DMS53 treated with DMSO at 0.1 percent for 48 hours (cell line): ENCODE results near the gene TTPAL.

ENCODE experiments used
- DNase-seq: peaks from one replicate; lab custom pipeline; 2025; ENCODE audit not compliant: unreplicated experiment; lab: John Stamatoyannopoulos, UW

The TTPAL gene

GRCh38 chr20:44439318-44439717, 36.4 kb upstream of the TTPAL start:
- DNase-seq, result no peak

- no peak for DNase-seq
Measured at GRCh38 chr20:44442298-44443070, 33.2 kb upstream of the TTPAL start.

DNA sequence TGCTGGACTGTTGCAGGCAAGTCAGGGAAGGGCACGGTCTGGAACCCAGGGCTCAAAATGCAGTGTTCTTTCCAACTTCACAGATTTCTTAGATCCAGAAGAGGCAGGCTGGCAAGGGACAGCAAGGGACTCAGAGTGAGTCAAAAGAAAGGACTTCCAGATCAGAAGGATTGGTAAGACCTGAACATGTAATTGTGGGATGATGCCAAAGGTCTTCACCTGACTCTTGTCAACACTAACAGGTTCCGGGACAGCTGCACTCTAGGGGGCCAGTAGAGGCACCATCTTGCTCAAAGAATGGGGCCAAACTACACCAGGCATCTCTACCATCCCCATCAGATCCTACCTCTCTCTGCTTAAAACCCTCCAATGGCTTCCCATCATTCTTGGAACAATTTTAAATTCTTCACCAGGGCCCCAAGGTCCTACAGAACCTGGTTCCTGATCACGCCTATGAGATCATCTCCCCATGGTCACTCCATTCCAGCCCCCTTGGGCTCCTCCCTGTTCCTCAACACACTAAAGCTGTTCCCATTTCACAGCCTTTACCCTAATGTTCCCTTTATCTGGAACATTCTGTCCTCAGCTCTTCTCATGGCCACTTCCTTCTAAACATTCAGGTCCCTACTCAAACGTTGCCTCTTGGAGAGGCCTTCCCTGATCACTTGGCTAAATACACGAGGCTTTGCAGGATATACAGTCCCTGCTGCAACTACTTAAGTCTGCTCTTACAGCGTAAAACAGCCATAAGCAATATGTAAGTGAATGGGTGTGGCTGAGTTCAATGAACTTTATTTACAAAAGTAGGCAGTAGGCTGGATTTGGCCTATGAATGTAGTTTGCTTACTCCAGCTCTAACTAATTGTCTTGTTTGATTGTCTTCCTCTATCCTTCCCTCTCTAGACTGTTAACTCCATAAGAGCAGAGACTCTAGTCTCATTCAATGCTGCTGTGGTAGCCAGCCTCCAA, 29.6 kb upstream of the TTPAL start:
- DNase-seq, result no peak

GRCh38 chr20:44447827-44448419, 27.8 kb upstream of the TTPAL start:
- no peak for DNase-seq

DNA sequence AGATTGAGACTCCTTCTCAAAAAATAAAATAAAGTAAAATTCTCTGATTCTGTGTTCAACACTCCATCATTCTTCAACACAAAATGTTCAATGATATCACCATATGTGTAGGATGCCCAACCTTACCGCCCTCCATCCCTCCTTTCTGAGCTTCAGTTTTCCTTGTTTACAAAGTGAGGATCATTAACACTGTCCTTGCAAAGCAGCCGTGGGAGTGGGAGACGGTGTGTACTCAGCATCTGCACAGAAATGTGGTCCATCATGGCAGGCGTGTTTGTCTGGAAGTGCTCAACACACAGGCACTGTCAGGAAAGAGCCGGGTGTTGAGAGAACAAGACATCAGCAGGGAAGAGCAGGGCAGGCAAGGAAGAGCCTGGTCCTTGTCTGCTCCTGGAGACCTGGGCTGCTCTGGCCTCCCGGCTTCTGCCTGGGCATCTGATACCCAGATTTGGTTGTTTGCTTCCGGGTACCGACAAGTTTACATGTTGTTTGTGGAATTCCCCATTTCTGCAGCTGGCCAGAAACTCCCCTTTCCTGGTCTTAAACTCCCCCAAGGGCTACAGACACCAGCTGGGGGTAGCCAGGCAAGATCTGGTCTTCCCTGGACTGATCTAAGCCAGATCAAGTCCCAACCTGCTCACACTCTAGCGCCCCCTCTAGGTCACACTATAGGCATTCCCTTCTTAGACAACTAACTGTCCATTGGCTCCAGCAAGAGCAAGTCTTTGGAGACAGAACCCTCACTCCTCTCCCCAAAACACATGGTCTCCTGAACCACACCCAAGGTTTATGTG, 26.7 kb upstream of the TTPAL start:
- DNase-seq, result peak; percentile 17

DNA sequence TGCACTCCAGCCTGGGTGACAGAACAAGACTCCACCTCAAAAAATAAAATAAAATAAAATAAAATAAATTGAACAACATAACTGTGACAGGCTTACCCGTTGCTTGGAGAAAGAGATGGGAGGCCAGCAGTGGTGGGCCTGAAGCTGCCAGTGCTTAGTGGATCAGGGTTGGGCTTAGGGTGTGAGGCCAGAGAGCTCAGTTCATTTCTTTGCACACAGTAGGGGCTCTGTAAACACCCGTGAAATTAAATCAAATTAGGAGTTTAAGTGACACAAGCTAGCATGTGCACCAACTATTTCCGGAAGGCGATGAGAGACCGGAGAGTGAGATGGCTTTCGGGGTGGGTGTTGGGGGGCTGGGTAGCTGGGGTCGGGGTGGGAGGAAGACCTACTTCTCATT, 25.8 kb upstream of the TTPAL start:
- no peak for DNase-seq

GRCh38 chr20:44450281-44450889, 25.3 kb upstream of the TTPAL start:
- DNase-seq, result no peak

DNA sequence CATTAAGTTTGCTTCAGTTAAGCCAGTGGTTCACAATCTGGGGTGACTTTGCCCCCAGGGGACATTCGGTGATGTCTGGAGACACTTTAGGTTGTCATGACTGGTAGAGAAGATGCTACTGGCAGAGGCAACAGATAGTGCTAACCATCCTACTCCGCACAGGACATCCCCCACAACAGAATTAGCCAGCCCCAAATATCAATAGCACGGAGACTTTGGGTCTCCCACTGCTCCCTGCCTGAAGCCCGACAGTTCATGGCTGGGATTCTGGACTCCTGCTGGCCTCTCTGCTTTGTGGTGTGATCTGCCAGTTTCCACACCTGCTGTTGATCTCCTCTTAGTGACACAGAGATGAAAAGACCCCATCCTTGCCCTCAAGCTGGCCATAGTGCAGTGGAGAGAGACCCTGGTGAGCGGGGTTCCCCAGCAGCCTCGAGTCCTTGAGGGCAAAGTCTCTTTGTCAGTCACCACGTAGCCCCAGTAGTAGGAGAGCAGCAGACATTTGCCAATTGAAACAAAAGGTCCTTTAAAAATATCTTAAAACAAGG, 24.7 kb upstream of the TTPAL start:
- DNase-seq, result no peak

DNA sequence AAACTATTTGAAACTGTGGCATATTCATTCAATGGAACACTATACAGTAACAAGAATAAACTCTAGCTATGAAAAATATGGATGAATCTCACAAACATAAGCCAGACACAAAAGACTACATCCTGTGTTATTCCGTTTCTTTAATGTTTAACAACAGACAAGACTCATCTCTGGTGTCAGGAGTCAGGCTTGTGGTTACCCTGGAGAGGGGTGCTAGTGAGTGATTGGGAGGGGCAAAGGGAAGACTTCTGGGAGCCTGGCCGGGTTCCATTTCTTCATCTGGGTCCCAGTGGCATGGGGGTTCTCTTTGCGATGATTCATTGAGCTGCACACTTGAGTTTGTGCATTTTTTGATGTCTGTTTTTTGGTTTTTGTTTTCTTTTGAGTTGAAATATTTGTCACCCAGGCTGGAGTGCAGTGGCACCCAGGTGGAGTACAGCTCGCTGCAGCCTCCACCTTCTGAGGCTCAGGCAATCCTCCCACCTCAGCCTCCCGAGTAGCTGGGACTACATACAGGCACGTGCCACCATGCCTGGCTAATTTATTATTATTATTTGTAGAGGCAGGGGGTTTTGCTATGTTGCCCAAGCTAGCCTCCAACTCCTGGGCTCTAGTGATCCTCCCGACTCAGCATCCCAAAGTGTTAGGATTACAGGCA, 21.2 kb upstream of the TTPAL start:
- DNase-seq, result no peak

GRCh38 chr20:44455126-44455525, 20.5 kb upstream of the TTPAL start:
- DNase-seq, result no peak

GRCh38 chr20:44456611-44457010, 19.1 kb upstream of the TTPAL start:
- DNase-seq, result no peak

GRCh38 chr20:44457016-44457415, 18.7 kb upstream of the TTPAL start:
- no peak for DNase-seq

DNA sequence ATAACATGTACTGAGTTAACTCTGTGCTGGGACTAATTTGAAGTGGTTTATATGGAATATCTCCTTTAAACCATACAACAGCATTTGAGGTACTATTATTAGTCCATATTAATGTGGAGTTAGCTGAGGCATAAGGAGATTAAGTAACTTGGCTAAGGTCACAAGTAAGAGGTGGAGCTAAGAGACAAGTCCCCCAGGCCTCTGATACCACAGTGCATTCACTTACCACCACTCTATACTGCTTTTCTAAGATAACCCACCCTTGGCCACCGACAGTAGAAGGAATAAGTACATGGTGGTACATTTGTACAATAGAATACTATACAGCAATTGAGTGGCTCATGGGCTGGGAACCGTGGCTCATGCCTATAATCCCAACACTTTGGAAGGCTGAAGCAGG, 16.4 kb upstream of the TTPAL start:
- DNase-seq, result no peak

GRCh38 chr20:44460795-44461141, 14.9 kb upstream of the TTPAL start:
- DNase-seq, result peak; percentile 59

DNA sequence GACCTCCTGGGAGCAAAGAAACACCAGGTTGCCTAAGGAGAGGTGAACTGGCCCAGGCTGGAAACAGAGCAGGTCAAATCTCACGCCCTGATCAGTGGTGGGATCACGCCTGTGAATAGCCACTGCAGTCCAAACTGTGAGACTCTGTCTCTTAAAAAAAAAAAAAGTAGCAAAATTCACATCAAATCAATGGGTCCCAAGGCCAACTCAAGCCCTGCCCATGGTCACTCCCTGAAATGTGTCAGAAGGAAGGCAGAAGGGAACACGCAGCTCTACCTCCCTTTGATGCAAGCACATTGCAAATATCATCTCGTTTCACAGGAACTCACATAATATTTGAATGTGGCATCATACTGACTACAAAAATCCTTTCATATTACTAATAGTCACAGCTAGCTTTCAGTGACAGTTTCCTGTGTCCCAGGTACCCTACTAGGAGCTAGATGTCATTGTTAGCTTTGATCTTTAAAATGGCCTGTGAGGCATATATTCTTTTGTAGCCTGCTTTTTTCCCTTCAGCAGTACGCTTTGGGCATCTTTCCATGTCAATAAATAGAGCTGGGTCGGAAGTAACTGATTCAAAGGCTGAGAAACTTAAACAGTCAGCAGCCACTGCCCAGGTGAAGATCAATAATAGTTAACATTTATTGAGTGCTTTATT, 14.4 kb upstream of the TTPAL start:
- no peak for DNase-seq

DNA sequence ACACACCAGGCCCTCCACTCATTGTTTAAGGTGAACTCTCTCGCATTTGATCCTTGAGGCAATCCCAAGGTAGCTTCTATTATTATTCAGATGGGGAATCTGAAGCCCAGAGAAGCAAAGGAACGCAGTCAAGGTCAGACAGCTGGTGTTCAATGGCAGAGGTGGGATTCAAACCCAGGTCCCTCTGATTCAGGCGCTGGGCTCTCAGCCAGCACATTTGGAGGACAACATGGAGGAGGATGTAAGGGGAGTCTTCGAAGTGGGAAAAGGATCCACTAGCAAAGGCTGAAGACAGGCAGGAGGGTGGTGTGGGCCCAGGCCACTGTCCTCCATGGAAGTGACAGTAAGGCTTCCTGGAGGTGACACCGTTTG, 13.9 kb upstream of the TTPAL start:
- no peak for DNase-seq

DNA sequence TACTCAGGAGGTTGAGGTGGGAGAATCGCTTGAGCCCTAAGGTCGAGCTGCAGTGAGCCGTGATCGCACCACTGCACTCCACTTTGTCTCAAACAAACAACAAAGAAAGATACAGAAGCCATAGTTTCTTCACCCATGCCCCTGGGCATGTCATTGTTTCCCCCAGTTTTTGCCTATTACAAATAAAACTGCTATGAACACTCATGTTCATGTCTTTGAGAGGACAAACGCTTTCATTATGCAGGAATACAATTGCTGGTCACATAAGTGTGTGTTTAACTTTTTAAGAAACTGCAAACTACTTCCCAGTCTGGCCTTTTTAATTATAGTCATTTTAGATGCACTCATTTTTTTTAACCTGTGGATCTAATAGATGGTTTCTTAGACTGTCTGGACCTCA, 12.2 kb upstream of the TTPAL start:
- no peak for DNase-seq

GRCh38 chr20:44464514-44464913, 11.2 kb upstream of the TTPAL start:
- DNase-seq, result no peak

DNA sequence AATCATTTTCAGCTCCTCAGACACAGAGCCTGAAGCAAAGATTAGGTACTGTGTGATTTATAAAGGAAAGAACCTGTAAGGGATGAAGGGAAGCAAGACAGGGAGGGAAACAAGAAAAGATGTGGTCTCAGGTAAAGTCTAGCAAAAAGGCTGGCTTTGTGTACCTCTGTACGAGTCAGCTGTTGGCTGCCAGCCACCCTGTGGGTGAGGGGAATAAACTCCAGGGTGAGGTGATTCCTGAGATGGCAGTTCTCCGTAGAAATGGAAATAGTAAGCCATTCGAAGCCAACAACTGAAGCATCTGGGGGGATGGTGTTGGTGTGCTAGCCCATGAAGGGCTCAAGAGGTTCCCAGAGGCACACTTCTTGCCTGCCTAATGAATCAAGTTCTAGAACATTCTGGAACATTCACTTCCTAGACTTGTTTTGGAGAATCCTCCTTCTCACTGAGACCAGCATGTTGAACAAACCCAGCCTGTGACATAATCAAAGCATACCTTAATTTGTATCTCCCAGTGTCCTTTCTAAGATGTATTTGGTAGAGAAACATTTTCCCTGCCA, 10.6 kb upstream of the TTPAL start:
- DNase-seq, result no peak
